NCI-H2196 (cell line): ENCODE measurements around the gene ZNF365.
"Not testable (repeated sequence)": the region's sequence is repeated elsewhere in the genome, so short reads cannot be mapped to it uniquely, and the experiment has no call there.

ENCODE experiments used
- DNase-seq: peaks from one replicate; lab custom pipeline; 2025; ENCODE audit not compliant: unreplicated experiment; lab: John Stamatoyannopoulos, UW

ZNF365 gene

DNA sequence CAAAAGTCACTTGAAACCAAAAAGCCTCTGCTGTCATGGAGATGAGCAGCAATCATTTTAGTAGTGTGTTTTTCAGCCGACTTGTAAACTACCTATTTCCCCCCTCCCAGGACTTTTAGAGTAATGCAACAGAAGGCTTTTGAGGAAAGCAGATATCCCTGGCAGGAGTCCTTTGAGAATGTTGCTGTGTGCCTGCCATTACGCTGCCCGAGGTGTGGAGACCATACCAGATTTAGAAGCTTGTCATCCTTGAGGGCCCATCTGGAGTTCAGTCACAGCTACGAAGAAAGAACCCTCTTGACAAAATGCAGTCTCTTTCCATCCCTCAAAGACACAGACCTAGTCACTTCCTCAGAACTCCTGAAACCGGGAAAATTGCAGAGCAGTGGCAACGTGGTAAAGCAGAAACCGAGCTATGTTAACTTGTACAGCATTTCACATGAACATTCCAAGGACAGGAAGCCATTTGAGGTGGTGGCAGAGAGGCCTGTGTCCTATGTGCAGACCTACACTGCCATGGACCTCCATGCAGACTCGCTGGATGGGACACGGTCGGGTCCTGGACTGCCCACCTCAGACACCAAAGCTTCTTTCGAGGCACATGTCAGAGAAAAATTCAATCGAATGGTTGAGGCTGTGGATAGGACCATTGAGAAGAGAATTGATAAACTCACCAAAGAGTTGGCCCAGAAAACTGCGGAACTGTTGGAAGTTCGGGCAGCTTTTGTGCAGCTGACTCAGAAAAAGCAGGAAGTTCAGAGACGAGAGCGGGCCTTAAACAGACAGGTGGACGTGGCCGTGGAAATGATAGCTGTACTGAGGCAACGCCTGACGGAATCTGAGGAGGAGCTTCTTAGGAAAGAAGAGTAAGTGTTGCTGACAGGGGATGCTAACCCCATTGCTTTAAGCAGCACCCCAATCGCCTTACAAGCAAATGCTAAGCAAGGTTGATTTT lies 2.2 kb downstream of the ZNF365 start:
- no peak for DNase-seq

DNA sequence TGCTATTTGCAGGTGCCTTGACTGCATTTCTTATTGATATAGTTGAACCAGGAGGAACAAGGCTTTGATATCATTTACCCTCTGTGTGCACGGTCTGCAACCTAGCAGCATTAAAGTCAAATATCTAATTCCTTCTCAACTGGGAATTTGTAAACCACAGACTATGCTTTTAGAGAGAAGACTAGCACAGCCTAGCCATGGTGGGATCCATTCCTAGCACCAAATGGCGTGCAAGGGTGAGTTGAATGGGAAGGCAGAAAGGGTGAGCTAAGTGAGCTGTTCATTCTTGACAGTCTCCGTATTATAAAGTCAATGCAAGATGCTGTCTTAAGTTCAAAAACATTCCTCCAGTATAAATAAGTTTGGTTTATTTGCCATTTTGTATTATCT lies 2.9 kb downstream of the ZNF365 start:
- DNase-seq = no peak

DNA sequence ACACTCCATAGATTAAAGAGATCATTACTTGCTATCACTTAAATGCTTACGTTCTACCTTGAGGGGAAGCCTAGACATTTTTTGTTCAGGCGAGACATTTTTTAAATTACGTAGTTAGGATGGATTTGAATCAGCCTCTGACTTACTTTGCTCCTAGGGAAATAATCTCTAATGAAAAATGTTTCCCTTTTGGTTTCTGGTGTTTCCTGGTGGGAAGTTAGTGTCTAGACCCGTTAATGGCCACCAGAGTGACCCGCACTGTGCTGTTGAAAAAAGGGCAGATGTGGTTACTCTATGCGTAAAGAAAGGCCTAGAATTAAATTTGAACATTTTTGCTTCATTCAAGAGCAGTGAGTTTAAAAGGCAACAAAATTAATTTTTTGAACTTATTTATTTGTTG lies 3.8 kb downstream of the ZNF365 start:
- DNase-seq = no peak

DNA sequence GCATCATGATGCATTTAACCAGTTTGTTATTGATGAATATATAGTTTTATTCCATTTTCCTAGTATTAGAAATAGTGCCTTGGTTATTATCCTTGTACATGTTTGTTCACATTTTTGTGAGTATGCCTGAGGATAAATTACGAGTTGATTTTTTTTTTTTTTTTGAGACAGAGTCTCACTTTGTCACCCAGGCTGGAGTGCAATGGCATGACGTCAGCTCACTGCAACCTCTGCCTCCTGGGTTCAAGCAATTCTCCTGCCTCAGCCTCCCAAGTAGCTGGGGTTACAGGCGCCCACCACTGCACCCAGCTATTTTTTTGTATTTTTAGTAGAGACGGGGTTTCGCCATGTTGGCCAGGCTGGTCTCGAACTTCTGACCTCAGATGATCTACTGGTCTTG lies 4.7 kb downstream of the ZNF365 start:
- not testable (repeated sequence) for DNase-seq

DNA sequence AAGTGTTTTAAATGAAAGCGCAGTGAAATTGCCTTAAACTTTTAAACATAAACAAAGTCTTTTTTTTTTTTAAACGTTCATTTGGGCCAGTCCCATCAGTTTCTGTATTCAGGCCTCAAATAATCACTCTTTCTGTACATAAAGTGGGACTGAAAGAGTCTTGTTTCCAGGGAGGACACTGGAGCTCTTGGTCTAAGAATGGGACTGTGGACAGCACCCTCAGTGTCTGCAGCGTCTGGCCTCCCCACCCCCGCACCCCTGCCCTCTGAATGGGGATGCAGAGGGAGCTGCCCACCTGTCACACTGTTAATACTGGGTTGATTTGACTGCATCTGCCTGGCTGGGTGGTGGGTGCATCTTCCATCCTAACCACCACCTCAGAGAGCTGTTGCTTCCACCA lies 5.2 kb downstream of the ZNF365 start:
- DNase-seq = no peak

DNA sequence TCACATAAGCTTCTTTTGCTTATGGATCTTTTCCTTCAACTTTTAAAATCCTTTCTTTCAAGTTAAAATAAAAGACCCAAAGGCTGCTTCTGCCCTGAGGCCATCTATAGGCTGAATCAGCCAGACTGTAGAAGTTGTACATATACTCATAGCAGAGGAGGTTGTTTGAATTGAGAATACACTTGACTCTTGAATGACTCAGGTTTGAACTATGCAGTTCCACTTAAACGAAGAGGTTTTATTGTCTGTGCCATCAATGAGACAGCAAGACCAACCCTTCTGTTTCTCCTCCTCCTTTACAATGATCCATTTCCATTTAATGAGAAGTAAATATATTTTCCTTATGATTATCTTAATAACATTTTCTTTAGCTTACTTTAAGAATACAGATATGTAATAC lies 5.8 kb downstream of the ZNF365 start:
- no peak for DNase-seq

DNA sequence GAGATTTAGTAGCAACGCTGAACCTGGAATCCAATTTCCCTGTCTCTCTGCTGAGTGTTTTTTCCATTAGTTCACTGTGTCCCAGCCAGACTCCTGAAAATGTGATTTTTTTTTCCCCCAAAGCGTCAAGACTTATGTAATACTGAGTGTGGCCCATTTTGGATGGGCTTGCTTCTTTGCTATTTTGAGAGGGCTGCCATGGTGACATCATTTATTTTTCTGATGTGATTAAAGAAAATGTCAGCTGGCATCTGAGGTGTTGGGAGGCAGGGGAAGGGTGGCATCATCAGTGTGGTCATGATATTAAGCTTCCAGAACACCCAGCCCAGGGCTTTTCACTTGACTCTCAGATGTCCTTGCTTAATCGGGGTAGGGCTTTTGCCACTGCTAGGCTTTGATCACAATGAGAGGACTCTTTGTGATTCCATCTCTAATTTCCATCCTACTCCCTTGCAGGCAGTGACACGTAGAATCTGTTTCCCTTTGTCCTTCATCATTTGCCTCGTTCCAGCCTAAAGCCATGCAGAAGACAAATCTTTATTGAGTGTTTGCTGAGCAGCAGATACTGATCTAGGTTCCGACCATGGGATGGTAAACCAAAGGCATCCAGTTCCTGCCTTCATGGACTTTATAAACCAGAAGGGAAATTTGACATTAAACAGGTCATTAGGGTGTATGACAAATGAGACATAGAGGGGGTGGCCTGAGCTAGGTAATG lies 7.4 kb downstream of the ZNF365 start:
- DNase-seq = no peak

DNA sequence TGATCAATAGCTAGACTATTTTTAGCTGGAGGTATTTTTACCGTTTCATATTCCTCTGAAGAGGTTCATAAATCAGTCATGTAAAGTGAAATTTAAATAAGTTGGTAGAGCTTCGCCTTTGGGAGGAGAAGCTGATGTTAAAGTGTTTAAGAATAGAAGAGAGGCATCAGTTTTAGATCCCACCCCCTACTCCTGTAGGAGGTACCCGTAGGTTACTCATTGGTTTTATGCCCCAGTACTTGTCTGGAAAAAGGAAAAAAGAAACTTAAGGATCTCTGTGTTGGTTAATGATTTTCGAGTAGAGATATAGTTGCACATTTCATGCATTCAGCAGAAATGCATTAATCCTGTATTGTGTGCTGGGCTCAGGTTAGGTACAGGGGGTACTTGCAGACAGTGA lies 8.7 kb downstream of the ZNF365 start:
- DNase-seq = no peak

DNA sequence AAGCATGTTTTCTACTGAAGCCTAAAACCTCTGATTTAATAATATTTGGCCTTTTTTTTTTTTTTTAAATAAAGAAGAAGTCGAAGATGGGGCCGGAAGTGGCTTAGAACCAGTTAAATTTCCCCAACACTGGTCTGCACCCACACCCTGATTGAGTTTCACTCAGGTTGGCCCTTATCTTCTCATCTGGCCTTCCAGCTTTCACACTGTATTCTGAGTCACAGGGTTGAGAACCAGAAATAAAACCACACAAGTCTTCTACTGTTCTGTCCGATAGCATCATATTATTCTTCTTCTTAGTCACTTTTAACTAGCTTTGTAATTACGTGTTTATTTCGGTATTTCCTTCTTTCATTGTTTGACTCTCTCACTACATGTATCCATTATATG lies 9.9 kb downstream of the ZNF365 start:
- DNase-seq = no peak

DNA sequence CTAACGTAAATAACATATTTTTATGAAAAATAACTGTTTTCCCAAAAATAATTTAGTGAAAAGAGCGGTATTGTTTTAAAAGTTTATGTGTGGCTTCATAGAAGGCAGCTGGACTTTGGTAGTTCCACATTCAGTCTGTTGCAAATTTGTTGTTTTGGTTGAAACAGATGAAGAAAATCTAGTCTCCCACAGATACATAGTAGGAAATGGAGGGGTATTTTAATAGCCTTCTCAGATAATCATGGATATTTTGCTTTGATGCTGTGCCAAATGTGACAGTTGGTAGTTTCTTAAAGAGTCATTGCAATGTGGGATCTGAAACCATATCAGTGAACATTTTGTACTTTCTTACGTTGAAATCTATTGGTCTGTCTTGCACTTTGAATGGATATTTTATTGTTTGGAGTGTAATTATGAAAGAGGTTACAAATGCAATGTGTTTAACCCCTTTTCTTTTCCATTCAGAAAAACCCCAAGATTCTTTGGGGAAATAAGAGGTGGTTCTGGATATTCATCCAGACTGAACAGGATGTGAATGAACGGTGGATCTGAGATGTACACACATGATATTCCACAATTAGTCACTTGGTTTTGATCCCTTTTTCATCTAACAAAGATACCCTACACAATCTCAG lies 10.4 kb downstream of the ZNF365 start:
- no peak for DNase-seq

DNA sequence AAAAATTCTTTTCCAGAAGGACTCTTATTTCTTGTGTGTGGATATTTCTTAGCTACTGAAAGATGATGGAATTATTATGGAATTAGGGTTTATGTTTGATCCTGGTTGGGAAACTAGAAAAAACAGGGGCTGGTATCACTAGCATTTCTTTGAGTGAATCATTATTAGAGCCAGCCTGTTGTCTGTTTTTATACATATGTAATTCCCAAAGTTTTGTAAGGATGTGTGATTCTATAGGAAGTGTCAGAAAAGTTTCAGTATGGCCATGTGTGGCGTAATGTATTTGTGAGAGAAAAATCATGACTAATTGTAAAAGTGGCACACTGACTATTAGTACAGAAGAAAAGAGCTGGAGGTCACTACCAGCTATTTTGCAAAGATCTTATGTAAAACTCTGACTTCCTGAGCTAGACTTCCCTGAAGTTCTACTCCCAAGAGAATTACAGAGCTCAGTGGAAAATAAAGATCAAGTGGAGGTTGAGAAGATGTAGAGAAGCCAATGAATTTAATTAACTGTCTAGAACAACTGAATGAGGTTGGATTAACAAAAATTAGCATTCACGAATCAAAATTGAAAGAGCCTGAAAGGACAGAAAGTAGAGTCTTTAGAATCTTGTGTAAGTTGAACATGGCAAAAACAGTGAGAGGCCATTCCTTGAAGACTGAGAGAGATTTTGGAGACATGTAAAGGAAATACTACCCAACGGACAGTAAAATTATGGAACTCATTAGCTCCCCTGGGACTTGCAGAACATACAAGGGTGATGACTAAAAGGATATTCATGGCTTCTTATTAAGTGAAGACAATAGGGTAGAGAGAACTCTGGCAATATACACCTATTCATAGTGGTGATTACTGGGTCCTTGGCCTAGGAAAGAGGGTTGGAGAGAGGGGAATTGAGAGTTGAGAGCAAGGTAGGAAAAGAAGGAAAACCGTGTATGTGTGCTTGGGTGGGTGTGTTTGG lies 12.5 kb downstream of the ZNF365 start:
- DNase-seq = no peak

DNA sequence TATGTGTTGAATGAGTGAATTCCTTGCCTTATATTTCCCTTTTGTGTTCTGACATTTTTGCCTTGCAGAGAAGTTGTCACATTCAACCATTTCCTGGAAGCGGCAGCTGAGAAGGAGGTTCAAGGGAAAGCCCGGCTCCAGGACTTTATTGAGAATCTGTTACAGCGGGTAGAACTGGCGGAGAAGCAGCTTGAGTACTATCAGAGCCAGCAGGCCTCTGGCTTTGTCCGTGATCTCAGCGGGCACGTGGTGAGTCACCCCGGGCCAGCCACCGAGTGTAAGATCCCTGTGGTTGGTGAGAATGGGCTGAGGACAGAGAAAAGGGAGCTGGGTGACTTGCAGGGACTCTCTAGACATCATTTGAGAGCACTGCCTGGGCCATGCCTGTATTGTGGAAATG lies 14.2 kb downstream of the ZNF365 start:
- DNase-seq = no peak

DNA sequence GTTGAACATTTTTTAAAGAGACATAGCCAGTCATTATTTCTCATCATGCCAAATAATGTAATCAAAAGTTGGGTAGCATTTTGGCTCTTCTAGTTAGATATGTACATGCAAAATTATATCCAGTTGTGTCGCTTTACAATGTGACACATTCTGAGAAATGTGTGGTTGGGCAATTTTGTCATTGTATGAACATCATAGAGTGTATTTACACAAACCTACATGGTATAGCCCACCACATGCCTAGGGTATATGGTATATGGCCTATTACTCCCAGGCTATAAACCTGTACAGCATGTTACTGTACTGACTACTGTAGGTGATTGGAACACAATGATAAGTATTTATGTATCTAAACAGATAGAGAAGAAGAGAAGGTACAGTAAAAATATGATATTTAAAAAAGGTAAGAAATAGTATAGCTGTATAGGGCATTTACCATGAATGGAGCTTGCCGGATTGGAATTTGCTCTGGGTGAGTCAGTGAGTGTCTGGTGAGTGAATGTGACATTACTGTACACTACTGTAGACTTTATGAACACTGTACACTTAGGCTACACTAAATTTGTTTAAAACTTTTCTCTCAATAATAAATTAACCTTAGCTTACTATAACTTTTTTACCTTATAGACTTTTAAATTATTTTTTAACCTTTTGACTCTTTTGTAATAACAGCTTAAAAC lies 16.5 kb downstream of the ZNF365 start:
- DNase-seq = no peak

DNA sequence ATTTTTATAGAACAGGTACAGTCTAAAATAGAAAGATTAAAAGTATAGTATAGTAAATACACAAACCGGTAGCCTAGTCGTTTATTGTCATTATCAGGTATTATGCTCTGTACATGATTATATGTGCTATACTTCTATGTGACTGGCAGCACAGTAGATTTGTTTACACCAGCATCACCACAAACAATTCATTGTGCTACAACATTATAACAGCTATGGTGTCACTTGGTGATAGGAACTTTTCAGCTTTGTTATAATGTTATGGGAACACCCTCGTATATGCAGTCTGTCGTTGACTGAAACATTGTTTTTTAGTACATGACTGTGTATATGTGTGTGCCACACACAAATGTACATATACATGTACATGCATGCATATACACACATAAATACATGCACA lies 19.1 kb downstream of the ZNF365 start:
- DNase-seq = no peak

DNA sequence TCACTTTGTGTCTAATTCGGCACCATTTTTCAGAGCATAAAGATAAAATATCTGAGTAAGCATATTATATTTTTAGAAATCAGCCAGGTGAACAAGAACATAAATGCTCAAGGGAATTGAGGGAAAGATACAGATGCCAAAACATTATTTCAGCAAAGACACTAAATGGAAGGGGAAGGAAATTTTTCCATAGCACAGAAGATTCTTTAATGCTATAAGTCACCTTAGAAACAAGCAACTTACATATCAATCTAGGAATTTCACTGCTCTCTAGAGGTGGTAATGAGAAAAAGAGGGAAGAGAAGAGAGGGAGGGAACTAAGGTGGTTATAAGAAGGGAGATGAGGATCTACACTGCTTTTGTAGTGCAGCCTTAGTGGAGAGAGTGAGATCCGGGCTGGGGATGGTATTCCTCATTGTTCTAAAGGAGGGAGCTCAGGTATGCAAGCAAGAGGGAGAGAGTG lies 20.4 kb downstream of the ZNF365 start:
- no peak for DNase-seq

DNA sequence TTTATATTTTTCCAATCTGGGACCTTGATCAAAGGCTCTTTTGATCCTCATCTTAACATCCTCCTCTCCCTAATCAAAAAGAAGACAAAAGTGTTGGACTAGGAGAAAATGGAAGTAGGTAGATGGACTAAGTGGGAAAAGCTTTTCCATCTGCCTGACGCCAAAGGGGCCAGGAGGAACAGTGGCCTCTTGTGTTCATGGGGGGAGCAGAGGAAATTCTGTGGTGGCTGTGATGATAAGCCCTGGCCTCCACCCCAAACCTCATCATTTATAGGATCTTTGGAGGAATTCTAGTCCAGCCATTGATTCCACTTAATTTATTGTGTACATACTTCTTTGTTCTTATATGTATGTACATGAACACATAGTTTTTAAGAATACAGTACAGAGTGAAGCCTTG lies 21.7 kb downstream of the ZNF365 start:
- DNase-seq = no peak

DNA sequence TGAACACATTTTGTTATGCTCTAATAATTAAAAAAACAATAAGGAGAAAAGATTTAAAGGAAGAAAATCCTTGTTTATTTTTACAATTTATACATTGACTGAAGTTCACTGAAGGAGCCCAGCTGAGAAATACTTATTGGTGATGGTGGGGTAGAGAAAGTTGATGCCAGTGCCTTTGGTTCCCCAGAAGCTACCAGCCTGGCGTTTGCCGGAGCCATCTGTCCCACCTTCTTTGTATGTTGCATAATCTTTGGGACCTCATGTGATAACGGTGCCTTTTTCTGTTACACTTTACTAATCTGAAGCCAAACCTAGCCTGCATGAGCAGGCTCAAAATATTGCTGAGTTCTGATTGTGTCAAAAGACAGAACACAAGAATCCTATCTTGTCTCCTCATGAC lies 22.7 kb downstream of the ZNF365 start:
- no peak for DNase-seq

DNA sequence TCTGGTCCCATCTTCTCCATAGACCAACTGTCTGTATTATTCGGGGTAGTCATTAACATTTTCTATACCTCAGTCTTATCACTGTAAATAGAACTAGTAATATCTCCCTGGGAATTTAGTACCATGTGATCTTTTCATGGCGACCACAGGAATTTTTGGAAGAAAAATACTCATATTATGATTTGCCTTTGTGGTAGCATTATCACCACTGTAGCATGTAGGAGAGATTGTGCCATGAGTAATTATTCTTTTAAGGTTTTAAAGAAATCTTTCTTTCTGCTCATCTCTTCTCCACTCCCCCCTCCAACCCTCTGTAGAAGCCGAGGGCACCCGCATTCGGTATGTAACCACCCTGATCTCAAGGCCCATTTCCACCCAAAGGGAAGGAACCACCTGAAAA lies 25.0 kb downstream of the ZNF365 start:
- DNase-seq = no peak

DNA sequence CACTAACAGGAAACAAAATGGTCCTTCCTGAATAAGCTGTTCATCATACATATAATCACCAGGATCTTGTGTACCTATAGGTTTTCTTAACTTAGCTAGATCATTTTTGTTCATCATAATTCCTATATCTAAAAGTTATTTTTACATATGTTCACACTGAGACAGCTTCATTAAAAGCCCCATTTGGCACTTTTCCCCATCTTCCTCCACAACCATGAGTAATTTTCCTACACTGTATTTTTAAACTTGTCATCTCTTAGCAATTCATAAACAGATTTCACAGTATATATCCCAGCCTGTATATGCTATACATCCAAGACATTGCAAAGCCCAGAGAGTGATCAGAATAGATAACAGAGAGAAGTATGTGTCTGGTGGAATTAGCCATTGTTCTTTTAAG lies 28.3 kb downstream of the ZNF365 start:
- no peak for DNase-seq

DNA sequence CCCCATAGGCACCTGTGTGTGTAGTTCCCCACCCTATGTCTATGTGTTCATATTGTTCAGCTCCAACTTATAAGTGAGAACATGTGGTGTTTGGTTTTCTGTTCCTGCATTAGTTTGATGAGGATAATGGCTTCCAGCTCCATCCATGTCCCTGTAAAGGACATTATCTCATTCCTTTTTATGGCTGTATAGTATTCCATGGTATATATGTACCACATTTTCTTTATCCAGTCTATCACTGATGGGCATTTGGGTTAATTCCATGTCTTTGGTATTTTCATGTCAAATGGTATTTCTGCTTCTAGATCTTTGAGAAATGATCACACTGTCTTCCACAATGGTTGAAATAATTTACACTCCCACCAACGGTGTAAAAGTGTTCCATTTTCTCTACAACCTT lies 36.4 kb downstream of the ZNF365 start:
- DNase-seq = not testable (repeated sequence)
